ENCODE results near the gene CELF2. TPM values are rescaled to one million over a fixed set of nuclear protein-coding genes. Genes with fewer than 3 reads are reported as not detected.

The CELF2 gene
- total RNA-seq, 4 donors from 2014 or later: 8.7 to 28.6 (median 22.9) TPM

- no peaks in the 10 kb centered on the region for H3K27me3 ChIP-seq
- no peak for TF ChIP-seq CTCF (IDR thresholded peaks at IDR 0.05)
- 86% methylated on average over 4 of the region's 4 CpGs for WGBS
- H3K27ac ChIP-seq: no peak overlapping the region
- no peak for DNase-seq (ENCODE audit: low spot score in 2 of 2)
- no peaks in the 10 kb centered on the region for H3K4me1 ChIP-seq
- no peaks in the 10 kb centered on the region for H3K36me3 ChIP-seq
- H3K4me3 ChIP-seq: no peak overlapping the region
- no peaks in the 10 kb centered on the region for H3K9me3 ChIP-seq
Observed at GRCh38 chr10:11068861-11069633, 51.4 kb downstream of the CELF2 start.

- no peak overlapping the region for H3K27ac ChIP-seq
- H3K9me3 ChIP-seq: no peaks in the 10 kb centered on the region
- no peak overlapping the region for H3K4me3 ChIP-seq
- no peak for DNase-seq (ENCODE audit: low spot score in 2 of 2)
- H3K4me1 ChIP-seq: no peaks in the 10 kb centered on the region
- TF ChIP-seq POLR2AphosphoS5 (IDR thresholded peaks at IDR 0.05) (no peak), CTCF (IDR thresholded peaks at IDR 0.05) (no peak), EP300 (IDR thresholded peaks at IDR 0.05) (no peak), POLR2A (IDR thresholded peaks at IDR 0.05) (no peak)
- no peaks in the 10 kb centered on the region for H3K36me3 ChIP-seq
- H3K27me3 ChIP-seq: no peaks in the 10 kb centered on the region
- WGBS: 62% methylated on average over 4 of the region's 4 CpGs
Observed at GRCh38 chr10:11073410-11073809, 55.7 kb downstream of the CELF2 start.

GRCh38 chr10:11074536-11075267 is 57.0 kb downstream of the CELF2 start:
- Histone ChIP-seq H3K4me1 (no peaks in the 10 kb centered on the region), H3K4me3 (no peak overlapping the region), H3K27me3 (no peaks in the 10 kb centered on the region), H3K36me3 (no peaks in the 10 kb centered on the region), H3K27ac (no peak overlapping the region), H3K9me3 (no peaks in the 10 kb centered on the region)
- no peak for TF ChIP-seq CTCF (IDR thresholded peaks at IDR 0.05)
- no peak for TF ChIP-seq POLR2A (IDR thresholded peaks at IDR 0.05)
- no peak for TF ChIP-seq POLR2AphosphoS5 (IDR thresholded peaks at IDR 0.05)
- no peak for TF ChIP-seq EP300 (IDR thresholded peaks at IDR 0.05)
- 91% methylated on average over 4 of the region's 4 CpGs for WGBS
- no peak for DNase-seq (ENCODE audit: low spot score in 2 of 2)

- no peak for DNase-seq (ENCODE audit: low spot score in 2 of 2)
- no peaks in the 10 kb centered on the region for H3K4me1 ChIP-seq
- no peak overlapping the region for H3K27ac ChIP-seq
- H3K9me3 ChIP-seq: no peaks in the 10 kb centered on the region
- 75% methylated on average over 4 of the region's 4 CpGs for WGBS
- no peak overlapping the region for H3K4me3 ChIP-seq
- H3K27me3 ChIP-seq: no peaks in the 10 kb centered on the region
- TF ChIP-seq EP300 (IDR thresholded peaks at IDR 0.05) (no peak), POLR2AphosphoS5 (IDR thresholded peaks at IDR 0.05) (no peak), CTCF (IDR thresholded peaks at IDR 0.05) (no peak), POLR2A (IDR thresholded peaks at IDR 0.05) (no peak)
- no peaks in the 10 kb centered on the region for H3K36me3 ChIP-seq
Observed at GRCh38 chr10:11076221-11076620, 58.5 kb downstream of the CELF2 start.

- TF ChIP-seq CTCF (IDR thresholded peaks at IDR 0.05) (no peak), POLR2A (IDR thresholded peaks at IDR 0.05) (no peak), EP300 (IDR thresholded peaks at IDR 0.05) (no peak), POLR2AphosphoS5 (IDR thresholded peaks at IDR 0.05) (no peak)
- no peaks in the 10 kb centered on the region for H3K9me3 ChIP-seq
- H3K4me3 ChIP-seq: no peak overlapping the region
- DNase-seq (ENCODE audit: low spot score in 2 of 2): no peak
- 77% methylated on average over 3 of the region's 3 CpGs for WGBS
- H3K4me1 ChIP-seq: peaks cover 6% of the 10 kb centered on the region
- H3K36me3 ChIP-seq: no peaks in the 10 kb centered on the region
- H3K27me3 ChIP-seq: no peaks in the 10 kb centered on the region
- H3K27ac ChIP-seq: no peak overlapping the region
Observed at GRCh38 chr10:11080564-11080984, 62.9 kb downstream of the CELF2 start.

All from suprapubic skin (tissue), 4 donors.